ENCODE results near the gene MSI2. TPM values are rescaled to one million over a fixed set of nuclear protein-coding genes. Genes with fewer than 3 reads are reported as not detected.
A peak's percentile ranks its signal among the peaks of the same experiment; 100 is the strongest.

MSI2 gene
- total RNA-seq, 2 experiments from 2014 or later: 131 to 164 TPM

DNA sequence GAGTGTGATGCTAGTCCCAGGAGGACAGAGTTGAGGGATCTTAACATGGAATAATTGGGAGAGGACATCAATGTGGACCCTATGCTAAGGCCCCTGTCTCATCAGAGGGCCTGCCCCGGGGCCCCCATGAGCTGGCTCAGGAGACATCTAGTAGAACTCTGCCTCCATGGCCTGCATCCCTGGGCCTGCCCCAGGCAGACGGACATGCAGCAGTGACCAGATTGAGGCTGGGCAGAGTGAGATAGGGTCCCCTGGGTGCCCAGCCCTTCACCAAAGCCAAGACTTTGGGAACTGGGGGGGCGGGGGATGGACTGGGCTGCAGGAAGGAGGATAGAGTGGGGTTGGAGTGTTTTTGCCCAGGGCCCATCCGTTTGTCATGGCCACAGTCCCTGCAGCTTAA is 373.6 kb downstream of the MSI2 start:
- Histone ChIP-seq H3K9me3 (ENCODE audit: low read length) (0 out of 2 replicates have a peak, but pooled peaks cover 3% of the 10 kb centered on the region), H4K20me1 (ENCODE audit: insufficient read depth, low read length) (no peaks in the 10 kb centered on the region), H3K27ac (ENCODE audit: low read depth, low read length, poor library complexity, severe bottlenecking) (peak overlapping the region; percentile 83), H3K4me1 (ENCODE audit: insufficient read depth, low read length, poor library complexity, severe bottlenecking) (peaks cover 55% of the 10 kb centered on the region), H3K4me2 (ENCODE audit: low read length) (peak overlapping the region; percentile 61), H2AFZ (ENCODE audit: low read length) (no peak overlapping the region), H3K4me3 (ENCODE audit: low read depth, low read length, poor library complexity, severe bottlenecking) (peak overlapping the region; percentile 12), H3K36me3 (ENCODE audit: insufficient read depth, low read length) (peaks cover 39% of the 10 kb centered on the region), H3K9me2 (ENCODE audit: insufficient read depth, low read length) (no peaks in the 10 kb centered on the region), H3K79me2 (ENCODE audit: insufficient read depth, low read depth, low read length) (no peaks in the 10 kb centered on the region)
- DNase-seq (ENCODE audit: low spot score): no peak
- intact Hi-C loops (cut with micrococcal nuclease; ENCODE audit: unreplicated experiment): loop anchor here (1.0 to 10.0 kb wide), 2 partner anchors 79 to 705 kb away; no protein-coding TSS in a partner anchor
- TF ChIP-seq EZH2phosphoT487 (IDR thresholded peaks at IDR 0.05; ENCODE audit: borderline replicate concordance, low read depth, low read length): no peak
- TF ChIP-seq, protein P1, sequence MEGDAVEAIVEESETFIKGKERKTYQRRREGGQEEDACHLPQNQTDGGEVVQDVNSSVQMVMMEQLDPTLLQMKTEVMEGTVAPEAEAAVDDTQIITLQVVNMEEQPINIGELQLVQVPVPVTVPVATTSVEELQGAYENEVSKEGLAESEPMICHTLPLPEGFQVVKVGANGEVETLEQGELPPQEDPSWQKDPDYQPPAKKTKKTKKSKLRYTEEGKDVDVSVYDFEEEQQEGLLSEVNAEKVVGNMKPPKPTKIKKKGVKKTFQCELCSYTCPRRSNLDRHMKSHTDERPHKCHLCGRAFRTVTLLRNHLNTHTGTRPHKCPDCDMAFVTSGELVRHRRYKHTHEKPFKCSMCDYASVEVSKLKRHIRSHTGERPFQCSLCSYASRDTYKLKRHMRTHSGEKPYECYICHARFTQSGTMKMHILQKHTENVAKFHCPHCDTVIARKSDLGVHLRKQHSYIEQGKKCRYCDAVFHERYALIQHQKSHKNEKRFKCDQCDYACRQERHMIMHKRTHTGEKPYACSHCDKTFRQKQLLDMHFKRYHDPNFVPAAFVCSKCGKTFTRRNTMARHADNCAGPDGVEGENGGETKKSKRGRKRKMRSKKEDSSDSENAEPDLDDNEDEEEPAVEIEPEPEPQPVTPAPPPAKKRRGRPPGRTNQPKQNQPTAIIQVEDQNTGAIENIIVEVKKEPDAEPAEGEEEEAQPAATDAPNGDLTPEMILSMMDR (conservative IDR thresholded peaks at IDR 0.05; ENCODE audit: low read length): no peak
- POLR2A ChIA-PET: interaction anchor here (1.5 kb wide), 1 partner anchor 25 kb away, joined by 5 read pairs; no protein-coding TSS in a partner anchor
- CTCF ChIA-PET (ENCODE audit: unreplicated experiment): interaction anchor here (0.9 kb wide), 1 partner anchor 42 kb away, joined by 3 read pairs; no protein-coding TSS in a partner anchor
- BruUV-seq (replicated peaks): no TSS peak

DNA sequence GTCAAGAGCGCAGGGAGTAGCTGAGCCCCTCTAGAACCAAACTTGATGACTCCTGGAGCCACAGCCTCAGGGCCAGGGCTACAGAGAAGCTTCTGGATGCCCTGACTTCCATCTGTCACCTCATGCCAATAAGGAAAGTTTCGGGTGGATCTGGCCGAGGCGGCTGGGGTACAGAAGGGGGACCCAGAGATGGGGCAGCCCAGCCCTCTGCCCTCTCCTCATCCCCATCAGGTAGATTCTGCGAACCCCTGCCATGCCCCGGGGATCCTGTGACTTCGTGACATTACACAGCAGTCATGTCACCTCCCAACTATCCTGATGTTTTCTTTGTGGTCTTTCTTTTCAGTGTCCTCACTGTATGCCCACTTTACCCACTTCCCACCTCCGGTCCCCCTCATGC is 374.4 kb downstream of the MSI2 start:
- POLR2A ChIA-PET: no interaction called here
- CTCF ChIA-PET (ENCODE audit: unreplicated experiment): no interaction called here
- no peak for DNase-seq (ENCODE audit: low spot score)
- no peaks in the 10 kb centered on the region for H3K9me2 ChIP-seq (ENCODE audit: insufficient read depth, low read length)
- peaks cover 39% of the 10 kb centered on the region for H3K36me3 ChIP-seq (ENCODE audit: insufficient read depth, low read length)
- intact Hi-C loops (cut with micrococcal nuclease; ENCODE audit: unreplicated experiment): no loop called here
- H4K20me1 ChIP-seq (ENCODE audit: insufficient read depth, low read length): no peaks in the 10 kb centered on the region
- H3K4me2 ChIP-seq (ENCODE audit: low read length): 0 out of 2 replicates have a peak overlapping the region, but pooled peaks have one; percentile 61
- H3K27ac ChIP-seq (ENCODE audit: low read depth, low read length, poor library complexity, severe bottlenecking): no peak overlapping the region
- 0 out of 2 replicates have a peak, but pooled peaks cover 3% of the 10 kb centered on the region for H3K9me3 ChIP-seq (ENCODE audit: low read length)
- peaks cover 56% of the 10 kb centered on the region for H3K4me1 ChIP-seq (ENCODE audit: insufficient read depth, low read length, poor library complexity, severe bottlenecking)
- no peak for TF ChIP-seq EZH2phosphoT487 (IDR thresholded peaks at IDR 0.05; ENCODE audit: borderline replicate concordance, low read depth, low read length)
- TF ChIP-seq, protein P1 (conservative IDR thresholded peaks at IDR 0.05; ENCODE audit: low read length): no peak
- H3K4me3 ChIP-seq (ENCODE audit: low read depth, low read length, poor library complexity, severe bottlenecking): no peak overlapping the region
- H2AFZ ChIP-seq (ENCODE audit: low read length): no peak overlapping the region
- no peaks in the 10 kb centered on the region for H3K79me2 ChIP-seq (ENCODE audit: insufficient read depth, low read depth, low read length)
- BruUV-seq (replicated peaks): no TSS peak

DNA sequence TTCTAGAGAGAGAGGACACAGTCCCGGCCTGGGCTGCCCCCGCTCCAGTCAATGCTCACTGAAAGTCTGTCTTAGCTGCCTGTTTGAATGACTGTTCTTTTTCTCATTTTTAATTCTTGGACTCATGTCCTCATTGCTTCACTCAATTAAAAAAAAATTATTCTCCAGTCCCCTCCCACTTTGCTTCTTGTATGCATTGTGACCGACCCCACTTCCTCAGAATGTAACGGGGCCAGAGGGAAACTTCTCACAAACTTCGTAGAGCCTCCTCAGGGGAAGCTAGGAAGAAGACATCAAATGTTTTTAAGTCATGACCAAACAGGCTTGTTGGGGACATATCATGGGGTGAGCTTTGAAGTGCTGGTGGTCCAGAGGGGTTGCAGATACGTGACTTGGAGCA is 375.5 kb downstream of the MSI2 start:
- POLR2A ChIA-PET: no interaction called here
- peaks cover 67% of the 10 kb centered on the region for H3K4me1 ChIP-seq (ENCODE audit: insufficient read depth, low read length, poor library complexity, severe bottlenecking)
- no TSS peak for BruUV-seq (replicated peaks)

More for the DNA sequence above, 375.5 kb downstream of the MSI2 start:
- CTCF ChIA-PET (ENCODE audit: unreplicated experiment): interaction anchor here (0.8 kb wide), 1 partner anchor 40 kb away, joined by 3 read pairs; no protein-coding TSS in a partner anchor
- peaks cover 39% of the 10 kb centered on the region for H3K36me3 ChIP-seq (ENCODE audit: insufficient read depth, low read length)
- no peaks in the 10 kb centered on the region for H3K9me2 ChIP-seq (ENCODE audit: insufficient read depth, low read length)
- H4K20me1 ChIP-seq (ENCODE audit: insufficient read depth, low read length): no peaks in the 10 kb centered on the region
- H3K4me3 ChIP-seq (ENCODE audit: low read depth, low read length, poor library complexity, severe bottlenecking): no peak overlapping the region
- H2AFZ ChIP-seq (ENCODE audit: low read length): no peak overlapping the region
- no peak overlapping the region for H3K4me2 ChIP-seq (ENCODE audit: low read length)
- H3K27ac ChIP-seq (ENCODE audit: low read depth, low read length, poor library complexity, severe bottlenecking): no peak overlapping the region
- no peak for DNase-seq (ENCODE audit: low spot score)
- intact Hi-C loops (cut with micrococcal nuclease; ENCODE audit: unreplicated experiment): no loop called here
- TF ChIP-seq, protein P1 (conservative IDR thresholded peaks at IDR 0.05; ENCODE audit: low read length): no peak
- no peak for TF ChIP-seq EZH2phosphoT487 (IDR thresholded peaks at IDR 0.05; ENCODE audit: borderline replicate concordance, low read depth, low read length)
- 0 out of 2 replicates have a peak, but pooled peaks cover 3% of the 10 kb centered on the region for H3K9me3 ChIP-seq (ENCODE audit: low read length)
- H3K79me2 ChIP-seq (ENCODE audit: insufficient read depth, low read depth, low read length): no peaks in the 10 kb centered on the region
